ENCODE data around the gene TMEM252.

TMEM252 gene

GRCh38 chr9:68577774-68578591 is 37.3 kb upstream of the TMEM252 start:
- TF ChIP-seq BHLHE40 (IDR thresholded peaks at IDR 0.05; ENCODE audit: borderline replicate concordance) (no peak), ZNF384 (IDR thresholded peaks at IDR 0.05) (no peak), TARDBP (IDR thresholded peaks at IDR 0.05) (no peak), SP1 (IDR thresholded peaks at IDR 0.05) (no peak), SUZ12 (IDR thresholded peaks at IDR 0.05) (no peak), HDGF (IDR thresholded peaks at IDR 0.05; ENCODE audit: borderline replicate concordance) (no peak), FOXA1 (IDR thresholded peaks at IDR 0.05) (no peak), FOXM1 (IDR thresholded peaks at IDR 0.05; ENCODE audit: borderline replicate concordance) (no peak), L3MBTL2 (conservative IDR thresholded peaks at IDR 0.05) (no peak), NFRKB (IDR thresholded peaks at IDR 0.05) (no peak), CTBP1 (IDR thresholded peaks at IDR 0.05; ENCODE audit: borderline replicate concordance) (no peak), ELF4 (IDR thresholded peaks at IDR 0.05) (no peak), FOXK2 (IDR thresholded peaks at IDR 0.05) (no peak), PKNOX1 (IDR thresholded peaks at IDR 0.05) (no peak), LEF1 (IDR thresholded peaks at IDR 0.05; ENCODE audit: borderline replicate concordance) (no peak), ARNT (IDR thresholded peaks at IDR 0.05) (no peak)
- POLR2A ChIA-PET: no interaction called here
- DNase-seq (ENCODE audit: extremely low spot score): no peak
- CTCF ChIA-PET: no interaction called here

GRCh38 chr9:68575817-68576216 is 35.1 kb upstream of the TMEM252 start:
- CTCF ChIA-PET: no interaction called here
- TF ChIP-seq FOXK2 (IDR thresholded peaks at IDR 0.05): no peak
- no peak for TF ChIP-seq HDGF (IDR thresholded peaks at IDR 0.05; ENCODE audit: borderline replicate concordance)
- no peak for TF ChIP-seq L3MBTL2 (conservative IDR thresholded peaks at IDR 0.05)
- no peak for TF ChIP-seq FOXA1 (IDR thresholded peaks at IDR 0.05)
- no peak for TF ChIP-seq ARNT (IDR thresholded peaks at IDR 0.05)
- no peak for TF ChIP-seq BHLHE40 (IDR thresholded peaks at IDR 0.05; ENCODE audit: borderline replicate concordance)
- no peak for TF ChIP-seq CTBP1 (IDR thresholded peaks at IDR 0.05; ENCODE audit: borderline replicate concordance)
- no peak for TF ChIP-seq ELF4 (IDR thresholded peaks at IDR 0.05)
- no peak for TF ChIP-seq PKNOX1 (IDR thresholded peaks at IDR 0.05)
- TF ChIP-seq NFRKB (IDR thresholded peaks at IDR 0.05): no peak
- no peak for DNase-seq (ENCODE audit: extremely low spot score)
- POLR2A ChIA-PET: no interaction called here

- DNase-seq (ENCODE audit: extremely low spot score): no peak
- ChIA-PET POLR2A (no interaction called here), CTCF (interaction anchor here (0.7 to 1.6 kb wide), 2 partner anchors 11 to 14 kb away, joined by 3 to 4 read pairs; no protein-coding TSS in a partner anchor)
- TF ChIP-seq FOXA1 (IDR thresholded peaks at IDR 0.05) (no peak), SP1 (IDR thresholded peaks at IDR 0.05) (no peak), NFRKB (IDR thresholded peaks at IDR 0.05) (no peak), FOXM1 (IDR thresholded peaks at IDR 0.05; ENCODE audit: borderline replicate concordance) (no peak), ARNT (IDR thresholded peaks at IDR 0.05) (no peak), HDGF (IDR thresholded peaks at IDR 0.05; ENCODE audit: borderline replicate concordance) (no peak), SUZ12 (IDR thresholded peaks at IDR 0.05) (no peak), ELF4 (IDR thresholded peaks at IDR 0.05) (no peak)
Observed at GRCh38 chr9:68574150-68574549, 33.5 kb upstream of the TMEM252 start.

- DNase-seq (ENCODE audit: extremely low spot score): no peak
- POLR2A ChIA-PET: no interaction called here
- CTCF ChIA-PET: interaction anchor here (1.1 to 1.6 kb wide), 2 partner anchors 8 to 12 kb away, joined by 3 read pairs; no protein-coding TSS in a partner anchor
- no peak for TF ChIP-seq L3MBTL2 (conservative IDR thresholded peaks at IDR 0.05)
- TF ChIP-seq TARDBP (IDR thresholded peaks at IDR 0.05): no peak
- no peak for TF ChIP-seq PKNOX1 (IDR thresholded peaks at IDR 0.05)
- TF ChIP-seq CTBP1 (IDR thresholded peaks at IDR 0.05; ENCODE audit: borderline replicate concordance): no peak
- TF ChIP-seq HDGF (IDR thresholded peaks at IDR 0.05; ENCODE audit: borderline replicate concordance): no peak
- TF ChIP-seq ARNT (IDR thresholded peaks at IDR 0.05): no peak
- no peak for TF ChIP-seq SUZ12 (IDR thresholded peaks at IDR 0.05)
- TF ChIP-seq NFRKB (IDR thresholded peaks at IDR 0.05): no peak
- no peak for TF ChIP-seq LEF1 (IDR thresholded peaks at IDR 0.05; ENCODE audit: borderline replicate concordance)
- TF ChIP-seq FOXK2 (IDR thresholded peaks at IDR 0.05): no peak
Observed at GRCh38 chr9:68567565-68567964, 26.9 kb upstream of the TMEM252 start.

- TF ChIP-seq LEF1 (IDR thresholded peaks at IDR 0.05; ENCODE audit: borderline replicate concordance): no peak
- no peak for TF ChIP-seq FOXK2 (IDR thresholded peaks at IDR 0.05)
- no peak for TF ChIP-seq SP1 (IDR thresholded peaks at IDR 0.05)
- no peak for TF ChIP-seq PKNOX1 (IDR thresholded peaks at IDR 0.05)
- no peak for TF ChIP-seq L3MBTL2 (conservative IDR thresholded peaks at IDR 0.05)
- no peak for TF ChIP-seq CTBP1 (IDR thresholded peaks at IDR 0.05; ENCODE audit: borderline replicate concordance)
- no peak for TF ChIP-seq ARNT (IDR thresholded peaks at IDR 0.05)
- no peak for TF ChIP-seq HDGF (IDR thresholded peaks at IDR 0.05; ENCODE audit: borderline replicate concordance)
- TF ChIP-seq ELF4 (IDR thresholded peaks at IDR 0.05): no peak
- no peak for TF ChIP-seq SUZ12 (IDR thresholded peaks at IDR 0.05)
- no peak for TF ChIP-seq ZNF384 (IDR thresholded peaks at IDR 0.05)
- CTCF ChIA-PET: no interaction called here
- POLR2A ChIA-PET: no interaction called here
- no peak for DNase-seq (ENCODE audit: extremely low spot score)
Observed at GRCh38 chr9:68562461-68562860, 21.8 kb upstream of the TMEM252 start.

Measured in HEK293T (cell line).